Measurements from ENCODE around the gene APIP. TPM values are rescaled to one million over a fixed set of nuclear protein-coding genes. Genes with fewer than 3 reads are reported as not detected.

Gene APIP
- total and polyA plus RNA-seq, 2 donors (not counting 1 experiment from before 2014, with no cell fraction given), result 32.2 to 32.7 TPM

DNA sequence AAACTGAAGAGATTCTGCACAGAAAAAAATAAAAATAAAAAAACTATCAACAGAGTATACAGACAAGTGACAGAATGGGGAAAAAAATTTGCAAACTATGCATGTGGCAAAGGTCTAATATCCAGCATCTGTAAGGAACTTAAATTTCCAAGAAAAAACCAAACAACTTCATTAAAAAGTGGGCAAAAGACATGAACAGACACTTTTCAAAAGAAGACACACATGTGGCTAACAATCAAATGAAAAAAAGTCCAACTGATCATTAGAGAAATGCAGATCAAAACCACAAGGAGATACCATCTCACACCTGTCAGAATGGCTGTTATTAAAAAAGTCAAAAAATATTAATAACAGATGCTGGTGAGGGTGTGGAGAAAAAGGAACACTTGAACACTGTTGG is 64.3 kb downstream of the APIP start:
- H3K27ac ChIP-seq (ENCODE audit: insufficient read depth, low read length), result no peak overlapping the region
- no peaks in the 10 kb centered on the region for H3K4me1 ChIP-seq (ENCODE audit: control insufficient read depth, extremely low read depth, insufficient read depth, low read length)
- no peak overlapping the region for H3K4me3 ChIP-seq (replicated peaks in 1 of 4; ENCODE audit: control extremely low read depth in 1 of 4, insufficient read depth in 1 of 4, low read depth in 3 of 4, low read length in 4 of 4)
- no peak for DNase-seq (ENCODE audit: low read depth in 2 of 2)
- no peak overlapping the region for H2AFZ ChIP-seq (ENCODE audit: low read length)
- TF ChIP-seq EZH2 (IDR thresholded peaks at IDR 0.05; ENCODE audit: low read length, missing control alignments), result no peak
- TF ChIP-seq, protein P1, sequence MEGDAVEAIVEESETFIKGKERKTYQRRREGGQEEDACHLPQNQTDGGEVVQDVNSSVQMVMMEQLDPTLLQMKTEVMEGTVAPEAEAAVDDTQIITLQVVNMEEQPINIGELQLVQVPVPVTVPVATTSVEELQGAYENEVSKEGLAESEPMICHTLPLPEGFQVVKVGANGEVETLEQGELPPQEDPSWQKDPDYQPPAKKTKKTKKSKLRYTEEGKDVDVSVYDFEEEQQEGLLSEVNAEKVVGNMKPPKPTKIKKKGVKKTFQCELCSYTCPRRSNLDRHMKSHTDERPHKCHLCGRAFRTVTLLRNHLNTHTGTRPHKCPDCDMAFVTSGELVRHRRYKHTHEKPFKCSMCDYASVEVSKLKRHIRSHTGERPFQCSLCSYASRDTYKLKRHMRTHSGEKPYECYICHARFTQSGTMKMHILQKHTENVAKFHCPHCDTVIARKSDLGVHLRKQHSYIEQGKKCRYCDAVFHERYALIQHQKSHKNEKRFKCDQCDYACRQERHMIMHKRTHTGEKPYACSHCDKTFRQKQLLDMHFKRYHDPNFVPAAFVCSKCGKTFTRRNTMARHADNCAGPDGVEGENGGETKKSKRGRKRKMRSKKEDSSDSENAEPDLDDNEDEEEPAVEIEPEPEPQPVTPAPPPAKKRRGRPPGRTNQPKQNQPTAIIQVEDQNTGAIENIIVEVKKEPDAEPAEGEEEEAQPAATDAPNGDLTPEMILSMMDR (conservative IDR thresholded peaks at IDR 0.05 in 1 of 2, IDR thresholded peaks at IDR 0.05 in 1 of 2; ENCODE audit: low read depth in 1 of 2, low read length in 2 of 2), result no peak
- no peak overlapping the region for H3K4me2 ChIP-seq (ENCODE audit: extremely low read depth, insufficient read depth, low read length)
- no peaks in the 10 kb centered on the region for H3K9me3 ChIP-seq (ENCODE audit: control insufficient read depth, insufficient read depth, low read depth, low read length)
- H3K36me3 ChIP-seq (ENCODE audit: control insufficient read depth, insufficient read depth, low read length), result no peaks in the 10 kb centered on the region
- no peak overlapping the region for H3K9ac ChIP-seq (ENCODE audit: insufficient read depth, low read length)
- no peaks in the 10 kb centered on the region for H3K27me3 ChIP-seq (ENCODE audit: control insufficient read depth, insufficient read depth, low read length)
- no peaks in the 10 kb centered on the region for H4K20me1 ChIP-seq (ENCODE audit: control insufficient read depth, extremely low read depth, insufficient read depth, low read length)
- no peaks in the 10 kb centered on the region for H3K79me2 ChIP-seq (ENCODE audit: control insufficient read depth, insufficient read depth, low read length)

DNA sequence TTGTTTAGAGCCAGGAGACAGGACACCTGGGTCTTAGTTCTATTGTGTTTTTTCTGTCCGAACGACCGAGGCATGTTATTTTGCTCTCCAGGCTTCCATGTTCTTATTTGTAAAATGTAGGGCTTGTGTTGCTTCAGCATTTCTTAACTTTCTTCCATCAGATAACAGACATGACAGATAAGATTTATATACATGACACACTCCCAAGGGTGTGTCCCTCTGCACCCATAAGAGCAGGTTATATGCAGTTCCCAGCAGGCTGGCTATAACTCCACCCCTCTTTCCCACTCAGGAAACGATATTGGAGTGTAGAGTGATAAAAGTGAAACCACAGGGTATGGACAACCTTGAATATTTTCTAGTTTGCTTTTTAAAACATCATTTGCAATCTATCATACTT is 65.8 kb downstream of the APIP start:
- H3K27me3 ChIP-seq (ENCODE audit: control insufficient read depth, insufficient read depth, low read length), result no peaks in the 10 kb centered on the region
- no peaks in the 10 kb centered on the region for H4K20me1 ChIP-seq (ENCODE audit: control insufficient read depth, extremely low read depth, insufficient read depth, low read length)
- H3K79me2 ChIP-seq (ENCODE audit: control insufficient read depth, insufficient read depth, low read length), result no peaks in the 10 kb centered on the region
- no peak overlapping the region for H3K4me3 ChIP-seq (replicated peaks in 1 of 4; ENCODE audit: control extremely low read depth in 1 of 4, insufficient read depth in 1 of 4, low read depth in 3 of 4, low read length in 4 of 4)
- TF ChIP-seq, protein P1 (conservative IDR thresholded peaks at IDR 0.05 in 1 of 2, IDR thresholded peaks at IDR 0.05 in 1 of 2; ENCODE audit: low read depth in 1 of 2, low read length in 2 of 2), result no peak
- TF ChIP-seq EZH2 (IDR thresholded peaks at IDR 0.05; ENCODE audit: low read length, missing control alignments), result no peak
- H3K36me3 ChIP-seq (ENCODE audit: control insufficient read depth, insufficient read depth, low read length), result no peaks in the 10 kb centered on the region
- no peak for DNase-seq (ENCODE audit: low read depth in 2 of 2)
- H3K9me3 ChIP-seq (ENCODE audit: control insufficient read depth, insufficient read depth, low read depth, low read length), result no peaks in the 10 kb centered on the region
- no peak overlapping the region for H2AFZ ChIP-seq (ENCODE audit: low read length)
- no peak overlapping the region for H3K4me2 ChIP-seq (ENCODE audit: extremely low read depth, insufficient read depth, low read length)
- H3K4me1 ChIP-seq (ENCODE audit: control insufficient read depth, extremely low read depth, insufficient read depth, low read length), result no peaks in the 10 kb centered on the region
- no peak overlapping the region for H3K9ac ChIP-seq (ENCODE audit: insufficient read depth, low read length)
- H3K27ac ChIP-seq (ENCODE audit: insufficient read depth, low read length), result no peak overlapping the region

DNA sequence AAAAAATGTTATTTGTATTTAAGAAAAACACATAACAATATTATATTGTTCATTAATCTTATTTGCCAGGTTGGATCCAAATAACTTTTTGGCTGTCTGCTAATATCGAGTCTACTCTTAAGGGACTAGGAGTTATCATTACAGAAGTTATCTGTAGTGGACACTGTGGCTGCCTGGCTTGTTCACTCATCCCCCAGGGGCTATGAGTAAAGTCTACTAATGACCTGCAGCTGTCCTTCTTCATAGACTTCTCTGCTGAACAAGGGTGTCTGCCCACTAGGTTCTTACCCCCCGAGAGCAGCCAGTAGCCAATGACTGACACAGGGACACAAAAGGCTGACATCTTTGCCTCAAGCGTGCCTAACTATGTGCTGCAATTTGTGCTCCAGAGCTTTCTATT is 69.7 kb downstream of the APIP start:
- H2AFZ ChIP-seq (ENCODE audit: low read length), result no peak overlapping the region
- H3K4me2 ChIP-seq (ENCODE audit: extremely low read depth, insufficient read depth, low read length), result no peak overlapping the region
- TF ChIP-seq, protein P1 (conservative IDR thresholded peaks at IDR 0.05 in 1 of 2, IDR thresholded peaks at IDR 0.05 in 1 of 2; ENCODE audit: low read depth in 1 of 2, low read length in 2 of 2), result no peak
- TF ChIP-seq EZH2 (IDR thresholded peaks at IDR 0.05; ENCODE audit: low read length, missing control alignments), result no peak
- H4K20me1 ChIP-seq (ENCODE audit: control insufficient read depth, extremely low read depth, insufficient read depth, low read length), result no peaks in the 10 kb centered on the region
- no peak overlapping the region for H3K27ac ChIP-seq (ENCODE audit: insufficient read depth, low read length)
- no peak overlapping the region for H3K4me3 ChIP-seq (replicated peaks in 1 of 4; ENCODE audit: control extremely low read depth in 1 of 4, insufficient read depth in 1 of 4, low read depth in 3 of 4, low read length in 4 of 4)
- H3K9me3 ChIP-seq (ENCODE audit: control insufficient read depth, insufficient read depth, low read depth, low read length), result no peaks in the 10 kb centered on the region
- no peaks in the 10 kb centered on the region for H3K4me1 ChIP-seq (ENCODE audit: control insufficient read depth, extremely low read depth, insufficient read depth, low read length)
- H3K27me3 ChIP-seq (ENCODE audit: control insufficient read depth, insufficient read depth, low read length), result no peaks in the 10 kb centered on the region
- H3K36me3 ChIP-seq (ENCODE audit: control insufficient read depth, insufficient read depth, low read length), result no peaks in the 10 kb centered on the region
- no peak for DNase-seq (ENCODE audit: low read depth in 2 of 2)
- no peaks in the 10 kb centered on the region for H3K79me2 ChIP-seq (ENCODE audit: control insufficient read depth, insufficient read depth, low read length)
- H3K9ac ChIP-seq (ENCODE audit: insufficient read depth, low read length), result no peak overlapping the region

All from fibroblast of lung (primary cell).